Ascending aorta (tissue), 2 donors: ENCODE measurements around the gene ARAP1. TPM values are rescaled to one million over a fixed set of nuclear protein-coding genes. Genes with fewer than 3 reads are reported as not detected.

Experiments
- DNase-seq, 2 donors: peaks; one replicate each; pipeline ENCODE4 v3.0.0-alpha.2; 2019; ENCODE audit warnings: low spot score in 2 of 2
- H3K27ac ChIP-seq, 2 donors: fragments of 200-600 bp; sonication (generic); one replicate each; pipeline ENCODE4 v1.5.1; 2016 to 2017; ENCODE audit warnings: mild to moderate bottlenecking in 1 of 2
- H3K27me3 ChIP-seq: fragments of 200-600 bp; sonication (generic); one replicate; pipeline ENCODE4 v1.5.1; 2017
- H3K36me3 ChIP-seq, 2 donors: fragments of 200-600 bp; sonication (generic); one replicate each; pipeline ENCODE4 v1.5.1; 2016
- H3K4me1 ChIP-seq, 2 donors: fragments of 200-600 bp; sonication (generic); one replicate each; pipeline ENCODE4 v1.5.1; 2016 to 2017; ENCODE audit warnings: mild to moderate bottlenecking in 1 of 2
- H3K4me3 ChIP-seq, 2 donors: fragments of 200-600 bp; sonication (generic); one replicate each; pipeline ENCODE4 v1.5.1; 2016 to 2017; ENCODE audit warnings: mild to moderate bottlenecking in 1 of 2
- H3K9me3 ChIP-seq, 2 donors: fragments of 200-600 bp; sonication (generic); one replicate each; pipeline ENCODE4 v1.5.1; 2016
- intact Hi-C: fragments of 100-400 bp; cut with DNase I; formaldehyde crosslinking; loops from one replicate; pipeline ENCODE4 v1.15.1; 2023
- total RNA-seq: library from RNA; depleted of rRNA; stranded (reverse); fragments of >200 nt; gene quantifications from one replicate; pipeline ENCODE4 v1.1.0, GENCODE V29; 2016
- TF ChIP-seq, protein P1 (sequence below), 3 experiments: fragments of 200-600 bp in 2 of 3; fragments of 450-650 bp in 1 of 3; sonication (generic) in 2 of 3; IDR thresholded peaks; one replicate each; pipeline ENCODE4 v1.5.1; 2016 to 2019; ENCODE audit warnings: antibody characterized with exemption in 3 of 3, mild to moderate bottlenecking in 1 of 3, moderate library complexity in 1 of 3

Gene ARAP1
- 238 TPM for total RNA-seq

DNA sequence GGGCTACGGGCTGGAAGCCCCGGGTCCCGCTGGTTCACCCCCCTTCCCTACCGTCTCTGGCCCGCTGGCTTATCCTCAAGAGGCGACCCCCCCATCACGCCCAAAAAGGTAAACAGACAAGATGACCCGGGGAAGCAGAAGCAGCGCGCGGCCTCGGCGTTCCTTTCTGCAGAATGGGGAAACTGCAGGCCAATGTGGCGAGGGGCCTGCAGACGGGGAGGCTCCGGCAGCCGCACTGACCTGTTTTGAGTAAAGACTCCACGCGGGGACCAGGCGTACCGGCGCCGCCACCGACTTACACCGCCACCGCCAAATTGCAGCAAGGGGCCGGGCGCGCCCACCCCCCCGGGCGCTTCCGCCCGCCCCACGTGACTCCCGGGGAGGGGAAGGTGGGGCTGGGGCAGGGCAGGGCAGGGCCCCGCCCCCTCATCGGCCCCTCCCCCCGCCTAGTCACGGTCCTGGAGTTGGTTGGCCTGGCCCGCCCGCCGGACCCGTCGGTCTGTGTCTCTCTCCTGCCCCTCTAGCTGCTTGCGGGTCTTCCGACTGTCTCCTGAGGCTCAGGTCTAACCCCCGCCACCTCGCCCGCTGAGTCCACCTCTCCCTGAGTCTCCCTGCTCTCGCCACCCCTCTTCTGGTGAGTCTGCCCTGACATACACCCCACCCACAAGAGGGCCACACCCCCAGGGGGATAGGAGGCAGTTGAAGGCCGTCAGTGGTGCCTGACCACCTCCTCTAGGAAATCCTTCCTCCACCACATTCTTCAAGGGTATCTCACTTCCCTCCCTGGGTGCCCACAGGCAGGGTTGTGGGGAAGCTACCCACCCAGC lies at the start of gene ARAP1:
TSS of gene ARAP1 (minus strand) at position 321 of the 827 bp plus-strand sequence. CDS start 25,280 bp downstream, outside the sequence.
- intact Hi-C loops: loop anchor here (1.0 to 2.0 kb wide), 3 partner anchors 30 to 62 kb away; partner anchors contain the start of gene ATG16L2
- H3K27ac ChIP-seq: peak within 1 kb of the TSS; percentile 34 to 43
- H3K4me1 ChIP-seq: peaks cover 6 to 15% of the 10 kb centered on the region in 2 donors
- H3K27me3 ChIP-seq: no peaks in the 10 kb centered on the region
- peak within 1 kb of the TSS; percentile 68 to 72 for H3K4me3 ChIP-seq
- H3K36me3 ChIP-seq: peaks cover 2 to 12% of the 10 kb centered on the region in 2 donors
- H3K9me3 ChIP-seq: no peaks in the 10 kb centered on the region
- TF ChIP-seq, protein P1, sequence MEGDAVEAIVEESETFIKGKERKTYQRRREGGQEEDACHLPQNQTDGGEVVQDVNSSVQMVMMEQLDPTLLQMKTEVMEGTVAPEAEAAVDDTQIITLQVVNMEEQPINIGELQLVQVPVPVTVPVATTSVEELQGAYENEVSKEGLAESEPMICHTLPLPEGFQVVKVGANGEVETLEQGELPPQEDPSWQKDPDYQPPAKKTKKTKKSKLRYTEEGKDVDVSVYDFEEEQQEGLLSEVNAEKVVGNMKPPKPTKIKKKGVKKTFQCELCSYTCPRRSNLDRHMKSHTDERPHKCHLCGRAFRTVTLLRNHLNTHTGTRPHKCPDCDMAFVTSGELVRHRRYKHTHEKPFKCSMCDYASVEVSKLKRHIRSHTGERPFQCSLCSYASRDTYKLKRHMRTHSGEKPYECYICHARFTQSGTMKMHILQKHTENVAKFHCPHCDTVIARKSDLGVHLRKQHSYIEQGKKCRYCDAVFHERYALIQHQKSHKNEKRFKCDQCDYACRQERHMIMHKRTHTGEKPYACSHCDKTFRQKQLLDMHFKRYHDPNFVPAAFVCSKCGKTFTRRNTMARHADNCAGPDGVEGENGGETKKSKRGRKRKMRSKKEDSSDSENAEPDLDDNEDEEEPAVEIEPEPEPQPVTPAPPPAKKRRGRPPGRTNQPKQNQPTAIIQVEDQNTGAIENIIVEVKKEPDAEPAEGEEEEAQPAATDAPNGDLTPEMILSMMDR (IDR thresholded peaks at IDR 0.05): no peak
- peak in 1 of 2 donors; percentile 86 for DNase-seq

DNA sequence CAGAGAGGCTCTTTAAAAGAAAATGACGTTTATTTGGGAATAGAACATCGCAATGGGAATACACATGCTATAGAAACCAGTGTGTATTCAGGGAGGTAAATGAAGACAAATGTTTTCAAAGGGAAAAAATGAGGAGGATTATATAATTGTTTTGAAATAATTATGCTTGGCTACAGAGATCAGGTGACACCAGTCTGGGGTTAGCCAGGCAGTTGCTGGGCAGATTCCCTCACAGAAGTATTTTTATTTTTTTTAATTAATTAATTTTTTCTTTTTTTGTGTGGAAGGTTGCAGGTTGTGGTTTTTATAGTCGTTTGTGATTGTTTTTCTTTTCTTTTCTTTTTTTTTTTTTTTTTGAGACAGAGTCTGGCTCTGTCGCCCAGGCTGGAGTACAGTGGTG lies 47.2 kb upstream of the ARAP1 start:
- H3K4me1 ChIP-seq: no peaks in the 10 kb centered on the region
- no peaks in the 10 kb centered on the region for H3K9me3 ChIP-seq
- H3K36me3 ChIP-seq: no peaks in the 10 kb centered on the region
- TF ChIP-seq, protein P1 (IDR thresholded peaks at IDR 0.05): no peak
- H3K4me3 ChIP-seq: no peak overlapping the region
- no peak overlapping the region for H3K27ac ChIP-seq
- H3K27me3 ChIP-seq: no peaks in the 10 kb centered on the region
- no peak for DNase-seq
- intact Hi-C loops: no loop called here

DNA sequence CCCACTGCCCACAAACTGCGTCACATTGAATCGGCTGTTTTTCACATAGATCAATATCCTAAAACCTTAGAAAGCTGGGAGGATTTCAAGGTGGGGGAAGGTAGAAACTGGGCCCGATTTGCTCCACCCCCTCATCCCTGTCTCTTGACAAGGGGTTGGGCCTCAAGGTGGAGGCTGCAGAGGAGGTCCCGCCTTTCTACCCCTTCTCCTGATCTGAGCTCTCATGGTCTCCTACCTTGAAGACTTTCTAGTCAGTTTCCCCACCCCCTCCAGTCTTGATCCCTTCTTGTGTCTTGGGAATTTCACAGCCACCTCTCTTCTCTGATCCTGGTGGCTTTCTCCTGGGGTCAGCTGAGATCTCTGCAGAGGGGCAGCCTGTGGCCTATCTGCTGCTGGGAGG lies 46.2 kb upstream of the ARAP1 start:
- H3K36me3 ChIP-seq: no peaks in the 10 kb centered on the region
- no peak overlapping the region for H3K4me3 ChIP-seq
- no peak overlapping the region for H3K27ac ChIP-seq
- H3K27me3 ChIP-seq: no peaks in the 10 kb centered on the region
- TF ChIP-seq, protein P1 (IDR thresholded peaks at IDR 0.05): no peak
- no peaks in the 10 kb centered on the region for H3K4me1 ChIP-seq
- no peaks in the 10 kb centered on the region for H3K9me3 ChIP-seq
- intact Hi-C loops: no loop called here
- no peak for DNase-seq

DNA sequence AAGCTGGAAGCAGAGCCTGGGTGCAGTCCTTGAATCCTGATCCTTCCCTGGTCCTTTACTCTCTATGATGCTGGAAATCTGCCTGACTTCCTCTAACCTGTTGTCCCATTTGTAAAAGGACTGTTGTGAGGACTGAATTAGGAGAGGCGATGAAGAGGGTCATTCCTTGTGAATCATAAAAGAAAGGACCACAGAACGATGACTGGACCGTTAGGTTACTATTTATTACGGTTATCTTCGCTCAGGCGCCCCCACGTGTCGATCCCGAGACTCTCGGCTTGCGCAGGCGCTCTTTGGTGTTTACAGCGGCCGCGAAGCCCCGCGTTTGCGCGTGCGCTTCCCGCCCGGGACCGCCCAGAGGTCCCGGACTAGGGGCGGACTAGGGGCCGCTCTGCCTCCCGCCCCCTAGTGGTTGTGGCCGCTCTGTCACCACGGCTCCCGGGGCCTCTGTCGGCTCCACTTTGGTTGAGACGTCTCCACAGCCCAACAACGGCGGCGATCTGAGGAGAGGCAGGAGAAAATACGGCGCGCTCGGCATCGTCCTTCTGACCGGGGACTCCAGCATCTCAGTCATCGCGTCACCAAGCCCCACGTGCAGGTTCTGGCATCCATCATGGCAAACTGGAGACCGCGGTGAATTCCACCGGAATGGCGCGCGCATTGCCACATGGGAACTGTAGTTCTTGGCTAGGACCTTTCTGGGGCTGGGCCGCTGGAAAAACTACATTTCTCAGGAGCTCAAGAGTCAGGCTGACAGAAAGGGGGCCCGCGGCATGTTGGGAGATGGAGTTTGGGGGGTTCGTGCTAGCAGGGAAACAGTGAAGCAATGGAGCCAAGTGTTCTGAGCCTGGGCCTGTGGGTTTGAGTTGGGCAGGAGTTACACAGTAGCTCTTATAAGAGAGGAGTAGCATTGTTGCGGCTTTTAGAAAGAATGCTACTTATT lies 41.5 kb upstream of the ARAP1 start, which contains the start of gene STARD10:
TSS of gene STARD10 (minus strand) at position 623 of the 943 bp plus-strand sequence. CDS start 12,866 bp downstream, outside the sequence.
- Histone ChIP-seq H3K4me3 (peak within 1 kb of the TSS; percentile 64 to 67), H3K9me3 (no peaks in the 10 kb centered on the region), H3K27me3 (no peaks in the 10 kb centered on the region), H3K36me3 (no peaks in the 10 kb centered on the region), H3K4me1 (peaks cover 14 to 25% of the 10 kb centered on the region in 2 donors), H3K27ac (peak within 1 kb of the TSS; percentile 86)
- DNase-seq: peak; percentile 86 to 97
- TF ChIP-seq, protein P1 (IDR thresholded peaks at IDR 0.05): peak; percentile 92 to 100 (median 97)
- intact Hi-C loops: loop anchor here (1.0 to 2.0 kb wide), 3 partner anchors 21 to 71 kb away; partner anchors contain the start of genes ARAP1 and ATG16L2

DNA sequence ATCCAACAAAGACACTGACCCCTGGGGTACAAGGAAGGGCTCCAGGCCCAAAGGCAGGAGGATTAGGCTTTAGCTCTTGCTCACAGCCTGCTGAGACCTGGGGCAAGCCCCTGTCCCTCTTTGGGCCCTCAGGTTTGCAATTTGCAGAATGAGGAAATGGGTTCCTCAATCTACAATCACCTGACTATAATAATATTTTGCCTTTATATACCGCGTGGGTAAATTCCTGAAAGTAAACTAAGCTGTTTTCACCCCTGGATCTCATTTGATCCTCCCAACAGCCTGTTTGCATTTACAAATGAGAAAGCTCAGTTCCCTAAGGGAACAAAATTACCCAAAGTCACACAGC lies 40.8 kb upstream of the ARAP1 start:
- TF ChIP-seq, protein P1 (IDR thresholded peaks at IDR 0.05): no peak
- DNase-seq: no peak
- Histone ChIP-seq H3K9me3 (no peaks in the 10 kb centered on the region), H3K36me3 (no peaks in the 10 kb centered on the region), H3K27me3 (no peaks in the 10 kb centered on the region), H3K4me1 (peaks cover 15 to 27% of the 10 kb centered on the region in 2 donors), H3K4me3 (peak overlapping the region; percentile 64 to 67), H3K27ac (peak overlapping the region; percentile 86)
- intact Hi-C loops: loop anchor here (1.0 to 2.0 kb wide), 3 partner anchors 21 to 71 kb away; partner anchors contain the start of genes ARAP1 and ATG16L2
